HepG2 (cell line): Measurements from ENCODE around the gene MFAP3L. TPM values are rescaled to one million over a fixed set of nuclear protein-coding genes. Genes with fewer than 3 reads are reported as not detected.
A peak's percentile ranks its signal among the peaks of the same experiment; 100 is the strongest.

Experiments
- AHR ChIP-seq: IDR thresholded peaks from 2 replicates; pipeline ENCODE4 v1.6.1; 2018; ENCODE audit warnings: missing genetic modification reagents, missing compliant biosample characterization
- HIVEP1 ChIP-seq: sonication (generic); formaldehyde crosslinking; IDR thresholded peaks from 2 replicates; pipeline ENCODE4 v1.4.0; 2020; ENCODE audit warnings: mild to moderate bottlenecking, missing genetic modification reagents
- HNRNPL ChIP-seq: fragments of 200-400 bp; formaldehyde crosslinking; IDR thresholded peaks from 2 replicates; pipeline ENCODE4 v1.6.1; 2017; ENCODE audit warnings: mild to moderate bottlenecking, low read depth, low read length
- IRX3 ChIP-seq: sonication (generic); formaldehyde crosslinking; IDR thresholded peaks from 2 replicates; pipeline ENCODE4 v1.8.1; 2023; ENCODE audit warnings: mild to moderate bottlenecking, low read depth, missing genetic modification reagents, borderline replicate concordance
- RBAK ChIP-seq: sonication (generic); formaldehyde crosslinking; IDR thresholded peaks from 2 replicates; pipeline ENCODE4 v1.5.1; 2020; ENCODE audit warnings: mild to moderate bottlenecking, missing genetic modification reagents
- SRSF1 ChIP-seq: fragments of 200-400 bp; formaldehyde crosslinking; optimal IDR thresholded peaks from 2 replicates; pipeline ENCODE3; 2017; ENCODE audit warnings: mild to moderate bottlenecking, low read depth, low read length, moderate library complexity
- ZFP41 ChIP-seq: sonication (generic); formaldehyde crosslinking; IDR thresholded peaks from 2 replicates; pipeline ENCODE4 v1.4.0; 2020; ENCODE audit warnings: mild to moderate bottlenecking, missing genetic modification reagents, borderline replicate concordance
- ZNF558 ChIP-seq: sonication (generic); formaldehyde crosslinking; IDR thresholded peaks from 2 replicates; pipeline ENCODE4 v1.9.0; 2022; ENCODE audit warnings: mild to moderate bottlenecking, missing genetic modification reagents, borderline replicate concordance
- ZNF567 ChIP-seq: sonication (generic); formaldehyde crosslinking; IDR thresholded peaks from 2 replicates; pipeline ENCODE4 v1.8.1; 2023; ENCODE audit warnings: mild to moderate bottlenecking, missing genetic modification reagents, borderline replicate concordance
- ZNF775 ChIP-seq: sonication (generic); formaldehyde crosslinking; IDR thresholded peaks from 2 replicates; pipeline ENCODE4 v1.4.0; 2020; ENCODE audit warnings: missing genetic modification reagents, mild to moderate bottlenecking, moderate library complexity, borderline replicate concordance
- ZNF790 ChIP-seq: sonication (generic); formaldehyde crosslinking; IDR thresholded peaks from 2 replicates; pipeline ENCODE4 v1.8.0; 2022; ENCODE audit warnings: missing genetic modification reagents, mild to moderate bottlenecking, borderline replicate concordance
- polyA plus RNA-seq, 8 experiments: library from polyadenylated mRNA; depleted of rRNA in 3 of 8; stranded (reverse) in 7 of 8; unstranded in 1 of 8; fragments of >200 nt; fragmentation: Illumina TruSeq in 4 of 8; extraction: Trizol in 4 of 8; gene quantifications; 2 replicates each; pipeline versions ENCODE4 v1.2.1 to v1.2.3, GENCODE V29; 2011 to 2016; ENCODE audit warnings: low read depth in 4 of 8, missing spikeins in 1 of 8, mixed read lengths in 1 of 8; ENCODE audit not compliant: insufficient read depth in 1 of 8
- total RNA-seq, 5 experiments: library from RNA; depleted of rRNA; stranded (reverse); fragments of >200 nt; fragmentation: Illumina TruSeq; extraction: Trizol; gene quantifications; 2 replicates each; pipeline ENCODE4 v1.2.3, GENCODE V29; 2016; ENCODE audit warnings: low read depth in 1 of 5
- TF ChIP-seq, protein P1 (sequence below): sonication (generic); formaldehyde crosslinking; IDR thresholded peaks from 2 replicates; pipeline ENCODE4 v1.4.0; 2020; ENCODE audit warnings: mild to moderate bottlenecking, missing genetic modification reagents
- TF ChIP-seq, protein P2 (sequence below): sonication (generic); formaldehyde crosslinking; IDR thresholded peaks from 2 replicates; pipeline ENCODE4 v1.5.0; 2020; ENCODE audit warnings: missing genetic modification reagents
- TF ChIP-seq, protein P3 (sequence below): IDR thresholded peaks from 2 replicates; pipeline ENCODE4 v1.6.1; 2018; ENCODE audit warnings: missing genetic modification reagents
- TF ChIP-seq, protein P4 (sequence below), 2 experiments: sonication (generic) in 1 of 2; formaldehyde crosslinking in 1 of 2; IDR thresholded peaks; 2 replicates each; pipeline versions ENCODE4 v1.6.1 to v1.9.0; 2014 to 2022; ENCODE audit warnings: antibody characterized with exemption in 1 of 2, borderline replicate concordance in 1 of 2, inconsistent platforms in 1 of 2, low read depth in 1 of 2, missing genetic modification reagents in 1 of 2

MFAP3L gene
- total and polyA plus RNA-seq, 2 of the 13 experiments (the other 11 are each of a cell fraction or from before 2014, with no cell fraction given): 1.5 to 3.6 TPM

DNA sequence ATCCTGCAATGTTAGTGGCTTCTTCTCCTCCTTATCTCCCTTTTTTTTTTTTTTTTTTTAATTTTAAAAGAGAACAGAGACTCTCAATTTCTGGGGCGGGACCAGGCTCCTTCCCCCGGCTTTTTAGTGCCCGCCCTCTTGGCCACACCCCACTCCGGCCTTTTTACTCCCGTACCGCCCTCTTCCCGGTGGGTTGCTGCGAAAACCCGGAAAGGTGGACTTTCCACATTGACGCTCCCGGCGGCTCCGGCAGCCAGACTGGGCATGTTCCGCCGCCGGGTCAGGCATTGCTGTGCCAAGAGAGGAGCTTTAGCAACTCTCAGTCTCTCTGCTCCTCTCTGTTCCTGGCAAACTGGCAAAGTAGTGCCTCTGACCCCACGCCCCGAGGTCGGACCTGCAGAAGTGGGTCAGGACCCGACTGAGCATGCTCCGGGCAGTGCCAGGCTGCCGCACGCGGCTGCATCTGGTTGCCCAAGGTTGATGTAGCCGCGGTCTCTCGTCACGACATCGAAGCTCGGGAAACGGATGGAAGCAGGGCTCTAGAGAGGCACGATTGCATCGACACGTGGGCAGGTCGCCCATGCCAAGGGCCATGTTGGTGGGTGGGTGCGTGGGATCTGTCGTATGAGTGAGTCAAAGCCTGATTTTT lies 1.1 kb upstream of the MFAP3L start (continued):
- TF ChIP-seq, protein P1, sequence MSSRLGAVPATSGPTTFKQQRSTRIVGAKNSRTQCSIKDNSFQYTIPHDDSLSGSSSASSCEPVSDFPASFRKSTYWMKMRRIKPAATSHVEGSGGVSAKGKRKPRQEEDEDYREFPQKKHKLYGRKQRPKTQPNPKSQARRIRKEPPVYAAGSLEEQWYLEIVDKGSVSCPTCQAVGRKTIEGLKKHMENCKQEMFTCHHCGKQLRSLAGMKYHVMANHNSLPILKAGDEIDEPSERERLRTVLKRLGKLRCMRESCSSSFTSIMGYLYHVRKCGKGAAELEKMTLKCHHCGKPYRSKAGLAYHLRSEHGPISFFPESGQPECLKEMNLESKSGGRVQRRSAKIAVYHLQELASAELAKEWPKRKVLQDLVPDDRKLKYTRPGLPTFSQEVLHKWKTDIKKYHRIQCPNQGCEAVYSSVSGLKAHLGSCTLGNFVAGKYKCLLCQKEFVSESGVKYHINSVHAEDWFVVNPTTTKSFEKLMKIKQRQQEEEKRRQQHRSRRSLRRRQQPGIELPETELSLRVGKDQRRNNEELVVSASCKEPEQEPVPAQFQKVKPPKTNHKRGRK (CRISPR knock-in tag): no peak
- 0 out of 2 replicates have a peak, but pooled peaks have one; percentile 72 for TF ChIP-seq IRX3 (CRISPR knock-in tag)
- TF ChIP-seq ZNF558 (CRISPR knock-in tag): no peak; the same call in 1 of the 2 replicates
- TF ChIP-seq AHR (CRISPR knock-in tag): peak; percentile 92; the same call in 1 of the 2 replicates
- TF ChIP-seq, protein P2, sequence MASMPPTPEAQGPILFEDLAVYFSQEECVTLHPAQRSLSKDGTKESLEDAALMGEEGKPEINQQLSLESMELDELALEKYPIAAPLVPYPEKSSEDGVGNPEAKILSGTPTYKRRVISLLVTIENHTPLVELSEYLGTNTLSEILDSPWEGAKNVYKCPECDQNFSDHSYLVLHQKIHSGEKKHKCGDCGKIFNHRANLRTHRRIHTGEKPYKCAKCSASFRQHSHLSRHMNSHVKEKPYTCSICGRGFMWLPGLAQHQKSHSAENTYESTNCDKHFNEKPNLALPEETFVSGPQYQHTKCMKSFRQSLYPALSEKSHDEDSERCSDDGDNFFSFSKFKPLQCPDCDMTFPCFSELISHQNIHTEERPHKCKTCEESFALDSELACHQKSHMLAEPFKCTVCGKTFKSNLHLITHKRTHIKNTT (CRISPR knock-in tag): no peak
- no peak for TF ChIP-seq RBAK
- peak; percentile 83; the same call in 1 of the 2 replicates for TF ChIP-seq ZFP41 (CRISPR knock-in tag)
- TF ChIP-seq HIVEP1: peak; percentile 93
- no peak for TF ChIP-seq ZNF775
- TF ChIP-seq ZNF567 (CRISPR knock-in tag): no peak
- no peak for TF ChIP-seq SRSF1
- TF ChIP-seq, protein P3, sequence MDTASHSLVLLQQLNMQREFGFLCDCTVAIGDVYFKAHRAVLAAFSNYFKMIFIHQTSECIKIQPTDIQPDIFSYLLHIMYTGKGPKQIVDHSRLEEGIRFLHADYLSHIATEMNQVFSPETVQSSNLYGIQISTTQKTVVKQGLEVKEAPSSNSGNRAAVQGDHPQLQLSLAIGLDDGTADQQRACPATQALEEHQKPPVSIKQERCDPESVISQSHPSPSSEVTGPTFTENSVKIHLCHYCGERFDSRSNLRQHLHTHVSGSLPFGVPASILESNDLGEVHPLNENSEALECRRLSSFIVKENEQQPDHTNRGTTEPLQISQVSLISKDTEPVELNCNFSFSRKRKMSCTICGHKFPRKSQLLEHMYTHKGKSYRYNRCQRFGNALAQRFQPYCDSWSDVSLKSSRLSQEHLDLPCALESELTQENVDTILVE (CRISPR knock-in tag): no peak
- TF ChIP-seq ZNF790: peak; percentile 50; the same call in 1 of the 2 replicates
- peak; percentile 97 for TF ChIP-seq HNRNPL
- TF ChIP-seq, protein P4, sequence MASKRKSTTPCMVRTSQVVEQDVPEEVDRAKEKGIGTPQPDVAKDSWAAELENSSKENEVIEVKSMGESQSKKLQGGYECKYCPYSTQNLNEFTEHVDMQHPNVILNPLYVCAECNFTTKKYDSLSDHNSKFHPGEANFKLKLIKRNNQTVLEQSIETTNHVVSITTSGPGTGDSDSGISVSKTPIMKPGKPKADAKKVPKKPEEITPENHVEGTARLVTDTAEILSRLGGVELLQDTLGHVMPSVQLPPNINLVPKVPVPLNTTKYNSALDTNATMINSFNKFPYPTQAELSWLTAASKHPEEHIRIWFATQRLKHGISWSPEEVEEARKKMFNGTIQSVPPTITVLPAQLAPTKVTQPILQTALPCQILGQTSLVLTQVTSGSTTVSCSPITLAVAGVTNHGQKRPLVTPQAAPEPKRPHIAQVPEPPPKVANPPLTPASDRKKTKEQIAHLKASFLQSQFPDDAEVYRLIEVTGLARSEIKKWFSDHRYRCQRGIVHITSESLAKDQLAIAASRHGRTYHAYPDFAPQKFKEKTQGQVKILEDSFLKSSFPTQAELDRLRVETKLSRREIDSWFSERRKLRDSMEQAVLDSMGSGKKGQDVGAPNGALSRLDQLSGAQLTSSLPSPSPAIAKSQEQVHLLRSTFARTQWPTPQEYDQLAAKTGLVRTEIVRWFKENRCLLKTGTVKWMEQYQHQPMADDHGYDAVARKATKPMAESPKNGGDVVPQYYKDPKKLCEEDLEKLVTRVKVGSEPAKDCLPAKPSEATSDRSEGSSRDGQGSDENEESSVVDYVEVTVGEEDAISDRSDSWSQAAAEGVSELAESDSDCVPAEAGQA (IDR thresholded peaks at IDR 0.05; ENCODE audit: low read depth): 0 out of 2 replicates have a peak, but pooled peaks have one; percentile 28
- TF ChIP-seq, protein P4 (CRISPR knock-in tag; IDR thresholded peaks at IDR 0.05; ENCODE audit: borderline replicate concordance): 0 out of 2 replicates have a peak, but pooled peaks have one; percentile 48
